Measurements from ENCODE around the gene ARVCF. TPM values are rescaled to one million over a fixed set of nuclear protein-coding genes. Genes with fewer than 3 reads are reported as not detected.

Gene ARVCF
- total and polyA plus RNA-seq, 2 of the 8 experiments (the other 6 are each of a cell fraction or from before 2014, with no cell fraction given), result 31.0 to 43.2 TPM

DNA sequence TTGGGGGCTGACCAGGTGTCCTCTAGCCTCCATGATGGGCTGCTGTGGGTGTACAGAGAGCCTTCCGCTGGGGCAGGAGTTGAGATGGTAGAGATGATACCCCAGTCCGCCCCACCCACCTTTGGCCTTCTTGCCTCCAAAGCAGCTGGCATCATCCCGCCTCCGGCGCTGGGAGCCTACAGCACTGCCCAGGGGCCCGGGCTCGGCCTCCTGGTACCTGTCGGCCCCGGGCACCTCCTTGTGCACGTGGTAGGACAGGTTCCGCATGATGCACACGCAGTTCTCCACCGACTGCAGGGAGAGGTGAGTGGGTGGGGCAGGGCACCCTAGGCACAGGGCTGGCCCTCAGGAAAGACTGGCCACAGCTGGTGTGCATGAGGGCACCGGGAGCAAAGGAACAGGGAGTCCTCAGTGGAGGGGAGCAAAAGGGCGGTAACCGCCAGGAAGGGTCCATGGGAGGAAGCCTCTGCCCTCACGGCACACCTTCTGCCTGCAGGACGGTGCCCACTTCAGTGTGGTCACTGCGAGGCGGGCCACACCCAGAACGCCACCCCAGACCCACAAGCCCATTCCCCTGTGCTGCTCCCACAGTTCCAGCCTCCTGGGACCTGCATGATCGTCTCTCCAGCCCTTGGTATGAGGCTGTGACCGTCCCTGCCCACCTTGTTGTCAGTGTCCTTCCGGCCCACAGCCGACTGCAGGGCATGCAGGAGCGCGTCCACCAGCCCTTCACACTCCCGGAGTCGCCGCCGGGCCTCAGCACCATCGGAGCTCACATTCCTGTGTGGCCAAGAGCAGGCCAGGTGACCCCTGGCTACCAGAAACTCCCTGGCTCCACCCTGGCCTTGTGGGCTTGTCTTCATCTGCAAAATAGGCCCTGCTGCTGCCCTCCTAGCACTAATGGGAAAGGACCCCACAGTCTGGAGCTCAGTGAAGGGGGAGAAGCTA, 39.1 kb downstream of the ARVCF start:
- ChIA-PET CTCF (ENCODE audit: partially characterized antibody) (interaction anchor here (0.6 to 2.5 kb wide), 8 partner anchors 8 to 262 kb away, joined by 3 to 20 read pairs (median 4); no protein-coding TSS in a partner anchor), POLR2A (ENCODE audit: partially characterized antibody) (interaction anchor here (0.6 to 1.5 kb wide), 4 partner anchors 8 to 136 kb away, joined by 3 to 5 read pairs (median 3); no protein-coding TSS in a partner anchor)
- H3K9ac ChIP-seq (replicated peaks in 1 of 4; ENCODE audit: extremely low read depth in 1 of 4, low read depth in 3 of 4, low read length in 3 of 4), result no peak overlapping the region
- no peak overlapping the region for H4K91ac ChIP-seq (replicated peaks; ENCODE audit: insufficient read length, low read length)
- no peak overlapping the region for H3K18ac ChIP-seq (ENCODE audit: extremely low read depth, low read length)
- DNase-seq (ENCODE audit: low read depth in 1 of 2, low spot score in 2 of 2), result no peak
- no peak overlapping the region for H3K23ac ChIP-seq (ENCODE audit: insufficient read length)
- H3K27ac ChIP-seq (ENCODE audit: low read depth, low read length), result no peak overlapping the region
- H3K23me2 ChIP-seq (ENCODE audit: low read depth, low read length), result no peaks in the 10 kb centered on the region; the same call in 1 of the 2 replicates
- no peak overlapping the region for H2BK120ac ChIP-seq (replicated peaks; ENCODE audit: low read depth, low read length)
- H3K4me2 ChIP-seq (ENCODE audit: insufficient read depth in 1 of 2, low read depth in 2 of 2, low read length in 2 of 2), result no peak overlapping the region
- no peak overlapping the region for H4K8ac ChIP-seq (ENCODE audit: extremely low read depth, insufficient read depth, low read length)
- no peaks in the 10 kb centered on the region for H3K9me3 ChIP-seq (ENCODE audit: insufficient read depth in 2 of 2, low read depth in 1 of 2, low read length in 1 of 2)
- H3K36me3 ChIP-seq (ENCODE audit: control insufficient read depth in 2 of 4, insufficient read depth in 4 of 4, low read length in 3 of 4), result peaks cover 7 to 47% (median 15%) of the 10 kb centered on the region in 4 experiments; a peak in 7 of 8 replicates
- no peak overlapping the region for H3K4me3 ChIP-seq (ENCODE audit: extremely low read depth in 1 of 4, insufficient read depth in 2 of 4, low read depth in 3 of 4, low read length in 4 of 4)
- peaks cover 7 to 25% of the 10 kb centered on the region in 2 experiments for H4K20me1 ChIP-seq (replicated peaks in 1 of 2; ENCODE audit: control insufficient read depth in 1 of 2, insufficient read depth in 2 of 2, low read length in 2 of 2)
- H3K4ac ChIP-seq (replicated peaks; ENCODE audit: insufficient read length, low read depth, low read length), result no peak overlapping the region
- H3K79me1 ChIP-seq (ENCODE audit: low read depth, low read length), result peaks cover under 1% of the 10 kb centered on the region; the same call in 1 of the 2 replicates
- no peak overlapping the region for H2BK12ac ChIP-seq (ENCODE audit: low read depth, low read length)
- no peak overlapping the region for H3K14ac ChIP-seq (ENCODE audit: insufficient read length)
- no peak overlapping the region for H2AK5ac ChIP-seq (ENCODE audit: low read depth, low read length)
- H2BK15ac ChIP-seq (ENCODE audit: low read length), result no peak overlapping the region
- 95% methylated on average over 28 of the region's 32 CpGs; no CpG with 5 or more reads in 1 of the 2 experiments for WGBS, 2 experiments (ENCODE audit: extremely low coverage in 1 of 2, insufficient coverage in 1 of 2, insufficient read length in 1 of 2, insufficient replicate concordance in 2 of 2, low coverage in 1 of 2, low lambda C conversion rate in 2 of 2, missing lambda C conversion rate in 1 of 2)
- H3K4me1 ChIP-seq (replicated peaks in 1 of 4; ENCODE audit: control insufficient read depth in 3 of 4, insufficient read depth in 4 of 4, low read length in 3 of 4), result peaks cover 3 to 15% (median 13%) of the 10 kb centered on the region in 4 experiments; a peak in 6 of 7 replicates
- H4K5ac ChIP-seq (ENCODE audit: insufficient read length, low read depth, low read length), result no peak overlapping the region
- H3K79me2 ChIP-seq (ENCODE audit: control insufficient read depth in 1 of 2, insufficient read depth in 2 of 2, low read length in 2 of 2), result no peaks in the 10 kb centered on the region
- 0 out of 2 replicates have a peak overlapping the region, but pooled peaks have one; percentile 44 for H2BK5ac ChIP-seq (ENCODE audit: low read depth, low read length)
- H3K56ac ChIP-seq (replicated peaks; ENCODE audit: insufficient read length, low read depth, low read length), result no peak overlapping the region
- H3K27me3 ChIP-seq (replicated peaks in 1 of 4; ENCODE audit: control insufficient read depth in 3 of 4, extremely low read depth in 1 of 4, insufficient read depth in 3 of 4, low read length in 3 of 4), result no peaks in the 10 kb centered on the region
- FAIRE-seq, result no peak
- H2AFZ ChIP-seq (ENCODE audit: low read length), result no peak overlapping the region
- no peak overlapping the region for H2BK20ac ChIP-seq (ENCODE audit: low read length)
- no peak for TF ChIP-seq TEAD4 (IDR thresholded peaks at IDR 0.05; ENCODE audit: low read depth, low read length)
- TF ChIP-seq RAD21 (IDR thresholded peaks at IDR 0.05 in 1 of 2, conservative IDR thresholded peaks at IDR 0.05 in 1 of 2; ENCODE audit: low read depth in 2 of 2, low read length in 2 of 2), result no peak
- TF ChIP-seq JUN (IDR thresholded peaks at IDR 0.05; ENCODE audit: low read depth, low read length), result no peak
- no peak for TF ChIP-seq SIRT6 (IDR thresholded peaks at IDR 0.05; ENCODE audit: low read length)
- no peak for TF ChIP-seq RXRA (IDR thresholded peaks at IDR 0.05; ENCODE audit: insufficient read depth, low read depth, low read length)
- TF ChIP-seq GTF2F1 (IDR thresholded peaks at IDR 0.05; ENCODE audit: borderline replicate concordance, low read depth, low read length), result no peak
- TF ChIP-seq NRF1 (IDR thresholded peaks at IDR 0.05; ENCODE audit: low read depth, low read length), result no peak
- TF ChIP-seq CEBPB (IDR thresholded peaks at IDR 0.05; ENCODE audit: low read depth, low read length), result no peak
- no peak for TF ChIP-seq NANOG (IDR thresholded peaks at IDR 0.05; ENCODE audit: insufficient read depth, low read depth, low read length, poor library complexity, severe bottlenecking)
- TF ChIP-seq TBP (IDR thresholded peaks at IDR 0.05; ENCODE audit: low read depth, low read length), result no peak
- TF ChIP-seq SRF (IDR thresholded peaks at IDR 0.05; ENCODE audit: low read depth, low read length), result no peak
- TF ChIP-seq BRCA1 (IDR thresholded peaks at IDR 0.05; ENCODE audit: low read depth, low read length), result no peak
